HL-60/S4 (cell line): Measurements from ENCODE around the gene CARMIL1.

Source experiments
- in situ Hi-C: fragments of 300-500 bp; cut with MboI; formaldehyde crosslinking; loops from 2 replicates; pipeline ENCODE4 v1.14.3; 2022; ENCODE audit warnings: low sequenced_read_pairs

Gene CARMIL1

DNA sequence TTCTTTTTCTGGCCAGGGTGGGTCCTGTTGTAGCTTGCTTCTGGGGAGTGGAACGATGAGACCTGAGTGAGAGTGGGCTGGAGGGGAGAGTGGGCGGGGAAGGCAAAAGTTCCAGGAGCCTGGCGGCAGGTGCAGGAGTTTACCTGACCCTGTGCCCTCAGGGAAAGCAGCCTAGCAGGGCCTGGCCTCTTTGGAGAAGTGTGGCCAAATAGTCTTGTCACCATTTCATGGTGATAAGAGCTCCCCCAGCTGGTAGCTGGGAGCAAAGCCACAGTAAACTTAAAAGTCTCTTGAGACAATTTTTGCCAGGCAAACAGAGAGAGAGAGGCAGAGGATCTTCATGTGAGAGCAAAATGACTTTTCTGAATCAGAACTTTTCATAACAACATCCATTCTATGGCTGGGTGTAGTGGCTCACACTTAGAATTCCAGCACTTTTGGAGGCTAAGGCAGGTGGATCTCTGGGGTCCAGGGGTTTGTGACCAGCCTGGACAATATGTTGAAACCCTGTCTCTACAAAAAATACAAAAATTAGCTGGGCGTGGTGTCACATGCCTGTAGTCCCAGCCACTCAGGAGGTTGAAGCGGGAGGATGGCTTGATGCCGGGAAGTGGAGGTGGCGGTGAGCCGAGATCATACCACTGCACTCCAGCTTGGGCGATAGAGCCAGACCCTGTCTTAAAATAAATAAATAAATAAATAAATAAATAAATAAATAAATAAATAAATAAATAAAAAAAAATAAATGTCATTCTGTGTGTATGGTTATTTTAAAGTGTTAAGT lies 211.0 kb downstream of the CARMIL1 start:
- in situ Hi-C loops, result loop anchor here (25.0 kb wide), 1 partner anchor 228 kb away; no protein-coding TSS in a partner anchor

DNA sequence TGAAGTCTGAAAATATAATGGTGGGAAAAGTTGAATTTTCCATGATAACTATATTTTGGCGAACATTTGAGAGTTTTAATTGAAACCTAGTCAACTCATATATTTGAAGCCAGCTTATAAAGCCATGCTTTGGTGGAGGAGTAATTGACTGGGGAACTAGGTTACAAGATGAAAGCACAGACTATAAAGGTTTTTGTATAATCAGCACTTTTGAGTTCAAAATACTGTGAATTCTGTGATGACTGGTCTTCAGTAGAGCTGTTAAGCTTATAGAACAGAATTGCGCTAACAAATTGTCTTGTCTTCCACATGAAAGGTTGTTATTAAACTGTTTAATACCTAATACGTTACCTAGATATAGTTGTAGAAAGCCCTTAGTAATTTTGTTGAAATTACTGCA lies 213.8 kb downstream of the CARMIL1 start:
- in situ Hi-C loops, result loop anchor here (25.0 kb wide), 1 partner anchor 231 kb away; no protein-coding TSS in a partner anchor

DNA sequence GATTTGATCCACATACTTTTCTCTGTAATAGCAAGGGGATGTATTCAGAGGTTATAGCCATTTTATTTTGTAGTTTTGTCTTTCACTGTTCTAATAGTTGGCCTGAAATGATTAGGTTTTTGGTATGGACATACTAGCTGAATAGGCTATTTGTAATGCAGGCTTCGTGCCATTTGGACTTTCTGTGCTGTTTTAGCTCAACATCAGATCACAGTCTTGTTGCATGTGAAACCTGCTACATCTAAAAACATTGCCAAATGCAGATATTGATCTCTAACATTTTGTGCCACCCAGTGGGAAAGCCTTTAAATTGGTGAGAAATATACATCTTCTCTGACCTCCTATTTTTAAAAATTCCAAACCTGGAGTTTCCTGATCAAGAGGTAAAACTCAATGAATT lies 215.3 kb downstream of the CARMIL1 start:
- in situ Hi-C loops, result loop anchor here (25.0 kb wide), 1 partner anchor 232 kb away; no protein-coding TSS in a partner anchor

DNA sequence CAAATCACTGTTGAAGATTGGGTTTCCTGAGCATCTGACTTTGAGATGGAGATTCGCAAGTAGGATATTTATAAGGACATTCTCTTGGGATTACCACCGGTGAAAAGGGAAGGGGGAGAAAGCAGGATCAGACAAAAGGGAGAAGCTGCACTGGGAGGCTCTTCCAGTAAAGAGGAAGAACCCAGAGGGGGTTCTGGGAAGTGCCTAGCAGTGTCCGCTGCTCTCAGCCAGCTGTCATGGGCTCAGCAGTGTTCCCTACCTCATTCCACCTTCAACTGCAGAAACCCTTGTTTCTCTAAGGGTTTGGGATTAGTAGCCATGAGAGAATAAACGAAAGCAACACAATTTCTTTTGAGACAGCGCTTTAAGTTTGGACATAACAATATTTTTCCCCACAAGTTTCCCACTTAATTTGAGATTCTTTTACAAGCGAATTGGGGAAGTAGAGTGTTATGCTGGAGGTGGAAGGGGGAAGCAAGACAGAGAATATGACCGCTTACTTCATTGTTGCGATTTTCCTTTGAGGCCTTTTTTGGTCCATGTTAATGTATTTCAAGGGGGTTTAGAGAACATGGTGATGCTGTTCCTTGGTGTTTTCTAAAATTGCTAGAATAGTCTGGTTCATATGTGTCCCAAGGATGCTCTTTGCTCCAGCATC lies 218.3 kb downstream of the CARMIL1 start:
- in situ Hi-C loops, result loop anchor here (25.0 kb wide), 1 partner anchor 235 kb away; no protein-coding TSS in a partner anchor

DNA sequence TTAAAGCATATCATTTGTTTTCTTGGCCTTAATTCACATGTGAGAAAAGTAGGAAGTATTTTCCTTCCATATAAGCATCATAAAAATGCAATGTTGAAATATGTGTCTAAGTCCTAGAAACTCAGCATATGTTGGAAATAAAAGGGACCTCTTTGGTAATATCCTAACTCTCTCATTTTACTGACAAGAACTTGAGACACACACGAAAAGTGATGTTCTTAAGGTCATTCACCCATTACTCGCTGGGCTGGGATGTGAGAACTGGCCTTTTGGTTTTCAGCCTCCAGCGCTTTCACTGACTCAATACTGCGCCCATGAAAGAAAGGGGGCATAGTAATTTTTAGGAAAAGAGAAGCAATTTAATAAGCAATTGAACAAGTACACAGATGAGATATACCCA lies 219.3 kb downstream of the CARMIL1 start:
- in situ Hi-C loops, result loop anchor here (25.0 kb wide), 1 partner anchor 236 kb away; no protein-coding TSS in a partner anchor

DNA sequence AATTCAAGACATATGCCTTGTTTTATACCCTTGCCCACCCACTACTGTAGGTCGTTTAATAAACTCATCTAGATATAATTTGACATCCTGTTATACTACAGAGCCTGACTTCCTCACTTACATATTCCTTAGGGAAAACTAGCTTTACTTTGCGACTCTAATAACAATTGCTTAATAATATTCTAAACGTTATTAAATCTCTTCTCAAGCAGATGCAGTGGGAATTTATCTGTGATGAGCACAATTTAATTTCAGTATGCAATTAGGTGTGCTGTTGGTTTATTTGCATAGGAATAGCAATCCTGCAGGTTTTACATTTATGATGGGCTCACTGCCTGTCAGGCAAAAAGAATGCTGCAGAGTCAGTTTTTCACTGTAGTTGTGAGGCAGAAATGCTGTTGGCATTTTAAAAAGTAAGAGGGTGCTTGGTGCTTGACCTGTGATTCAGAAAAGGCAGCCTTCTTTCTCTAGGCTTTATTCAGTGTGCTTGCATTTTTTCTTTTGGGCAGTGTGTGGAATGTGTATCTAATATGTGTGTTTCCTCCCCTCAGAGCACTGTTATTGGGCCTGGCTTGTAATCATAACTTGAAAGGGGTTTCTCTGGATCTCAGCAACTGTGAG lies 220.6 kb downstream of the CARMIL1 start:
- in situ Hi-C loops, result loop anchor here (25.0 kb wide), 2 partner anchors 113 to 237 kb away; no protein-coding TSS in a partner anchor

DNA sequence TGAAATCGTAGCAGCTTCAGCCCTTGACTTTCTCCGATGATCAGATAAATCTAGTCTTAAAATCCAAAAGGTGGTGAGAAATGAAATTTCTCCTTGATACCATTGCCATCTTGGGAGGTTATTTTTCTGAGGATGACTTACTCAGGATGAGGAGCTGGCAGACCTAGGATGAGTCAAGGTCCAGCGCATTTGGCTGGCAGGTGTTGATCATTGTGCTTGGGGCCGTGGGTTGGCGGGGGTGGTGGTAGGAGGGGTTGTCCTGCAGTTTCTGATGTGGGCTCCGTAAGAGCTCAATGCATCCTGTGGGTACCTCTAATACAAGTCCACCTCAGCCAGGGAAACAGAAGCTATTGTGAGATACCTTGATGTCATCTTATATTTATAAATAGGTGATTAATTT lies 224.5 kb downstream of the CARMIL1 start:
- in situ Hi-C loops, result loop anchor here (25.0 kb wide), 1 partner anchor 109 kb away; no protein-coding TSS in a partner anchor

DNA sequence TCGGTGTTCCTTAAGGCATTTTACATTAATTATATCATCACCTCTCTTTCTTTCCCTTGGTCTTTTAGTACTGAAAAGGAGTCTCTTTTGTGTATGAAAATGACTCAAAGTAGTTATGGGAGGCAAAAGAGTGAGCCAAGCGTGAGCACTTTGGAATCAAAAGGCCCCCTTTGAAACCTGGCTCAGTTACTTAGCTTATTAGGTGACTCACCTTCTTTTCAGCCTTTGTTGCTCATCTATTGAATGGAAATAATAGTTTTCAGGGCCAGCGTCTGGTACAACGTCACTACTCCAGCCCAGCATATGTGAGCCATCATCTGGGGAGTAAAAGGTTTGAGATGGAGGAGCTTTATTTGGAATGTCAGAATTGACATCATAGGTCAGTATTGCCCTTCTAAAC lies 225.5 kb downstream of the CARMIL1 start:
- in situ Hi-C loops, result loop anchor here (25.0 kb wide), 1 partner anchor 108 kb away; no protein-coding TSS in a partner anchor

DNA sequence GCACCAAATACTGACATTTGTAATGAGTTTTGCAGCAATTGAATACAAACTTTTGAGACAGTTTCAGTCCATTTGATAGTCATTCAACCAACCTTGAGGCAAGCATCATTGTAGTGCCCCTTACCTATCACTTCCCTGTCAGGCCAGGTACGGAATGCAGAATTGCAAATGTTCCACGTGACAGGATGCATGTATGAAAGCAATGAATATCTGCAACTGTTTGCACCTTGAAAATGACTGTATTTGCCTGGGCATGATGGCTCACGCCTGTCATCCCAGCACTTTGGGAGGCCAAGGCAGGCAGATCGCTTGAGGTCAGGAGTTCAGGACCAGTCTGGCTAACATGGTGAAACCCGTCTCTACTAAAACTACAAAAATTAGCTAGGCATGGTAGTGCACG lies 226.8 kb downstream of the CARMIL1 start:
- in situ Hi-C loops, result loop anchor here (25.0 kb wide), 1 partner anchor 106 kb away; no protein-coding TSS in a partner anchor

DNA sequence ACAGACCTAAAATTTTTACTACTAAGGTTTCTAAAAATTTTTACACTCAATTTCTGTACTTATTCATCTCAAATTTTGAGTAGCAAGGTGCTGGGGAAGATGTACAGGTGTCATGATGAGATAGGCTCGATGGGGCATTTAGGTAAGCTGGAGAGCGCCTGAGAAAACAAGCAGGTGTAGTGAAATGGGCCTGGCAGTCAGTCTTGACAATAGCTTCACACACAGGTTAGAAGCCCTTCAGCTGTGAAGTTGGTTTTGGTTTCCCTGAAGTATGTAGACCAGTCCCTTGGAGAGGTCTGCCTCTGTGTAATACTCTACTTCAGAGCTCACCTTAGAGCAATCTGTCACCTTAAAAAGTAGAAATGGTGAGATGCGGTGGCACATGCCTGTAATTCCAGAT lies 228.9 kb downstream of the CARMIL1 start:
- in situ Hi-C loops, result loop anchor here (25.0 kb wide), 1 partner anchor 104 kb away; no protein-coding TSS in a partner anchor

DNA sequence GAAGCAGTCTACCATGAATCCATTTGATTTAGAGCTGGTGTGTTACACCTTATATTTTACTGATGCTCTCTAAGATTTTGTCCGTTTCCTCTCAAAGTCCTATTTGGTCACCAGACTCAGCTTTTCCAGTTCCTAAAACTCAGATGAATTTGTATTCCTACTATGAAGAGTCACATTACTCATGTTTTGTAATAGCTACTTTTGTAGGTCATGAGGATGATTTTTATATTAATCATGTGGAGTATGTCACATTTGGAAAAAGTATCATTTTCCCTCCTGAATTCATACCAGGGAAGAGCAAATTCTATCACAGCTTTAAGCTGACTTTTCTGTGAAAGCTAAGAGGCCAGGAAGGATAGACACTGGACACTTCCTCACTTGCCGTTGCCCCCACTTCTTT lies 232.2 kb downstream of the CARMIL1 start:
- in situ Hi-C loops, result loop anchor here (25.0 kb wide), 1 partner anchor 101 kb away; no protein-coding TSS in a partner anchor

DNA sequence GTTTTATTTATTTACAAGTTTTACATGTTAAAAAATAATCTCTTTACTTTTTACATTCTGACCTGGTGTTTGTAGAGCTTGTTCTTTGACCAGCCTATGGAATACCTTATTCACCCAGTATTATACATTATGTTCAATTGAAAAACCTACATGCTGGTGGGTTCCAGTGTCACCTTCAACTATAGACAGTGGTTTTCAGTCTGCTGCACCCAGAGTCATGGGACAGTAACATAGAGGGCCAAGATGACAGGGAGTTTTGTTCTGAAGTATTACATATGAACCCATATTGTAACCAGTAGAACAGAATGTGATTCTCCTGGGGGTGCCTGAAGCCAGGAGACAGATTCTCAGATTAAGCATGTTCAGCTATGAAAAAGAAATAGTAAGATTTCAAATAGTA lies 233.4 kb downstream of the CARMIL1 start:
- in situ Hi-C loops, result loop anchor here (25.0 kb wide), 1 partner anchor 100 kb away; no protein-coding TSS in a partner anchor

DNA sequence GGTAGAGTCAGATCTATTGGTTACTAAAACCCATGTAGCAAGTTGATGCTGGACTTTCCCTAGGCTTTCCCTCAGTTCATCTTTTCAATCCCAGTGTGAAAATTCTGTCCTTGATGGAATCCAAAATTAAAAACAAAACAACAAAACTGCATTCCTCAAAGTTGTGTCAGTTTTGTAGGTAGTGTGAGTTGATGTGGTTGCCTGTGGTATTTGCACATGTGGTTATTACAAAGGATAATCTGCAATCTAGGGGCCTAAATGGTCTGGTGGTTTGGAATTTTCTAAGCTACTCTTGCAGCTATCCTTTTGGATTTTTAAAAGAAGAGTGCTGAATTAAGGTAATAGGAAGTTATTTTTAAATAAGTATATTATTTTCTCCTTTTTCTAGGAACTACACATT lies 240.7 kb downstream of the CARMIL1 start:
- in situ Hi-C loops, result loop anchor here (25.0 kb wide), 1 partner anchor 92 kb away; no protein-coding TSS in a partner anchor

DNA sequence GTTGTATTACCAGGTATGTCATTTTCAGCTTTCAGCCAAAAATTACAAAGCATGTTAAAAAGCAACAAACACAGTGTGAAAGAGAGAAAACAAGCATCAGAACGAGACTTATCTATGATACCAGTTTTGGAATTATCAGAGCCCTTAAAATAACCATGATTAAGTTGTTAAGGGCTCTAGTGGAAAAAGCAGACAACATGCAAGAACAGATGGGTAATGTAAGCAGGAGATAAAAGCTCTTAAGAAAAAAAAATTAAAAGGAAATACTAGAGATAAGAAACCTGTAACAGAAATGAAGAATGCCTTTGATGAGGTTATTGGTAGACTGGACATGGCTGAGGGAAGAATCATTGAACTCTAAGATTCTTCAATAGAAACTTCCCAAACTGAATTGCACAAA lies 245.4 kb downstream of the CARMIL1 start:
- in situ Hi-C loops, result loop anchor here (25.0 kb wide), 1 partner anchor 88 kb away; no protein-coding TSS in a partner anchor

DNA sequence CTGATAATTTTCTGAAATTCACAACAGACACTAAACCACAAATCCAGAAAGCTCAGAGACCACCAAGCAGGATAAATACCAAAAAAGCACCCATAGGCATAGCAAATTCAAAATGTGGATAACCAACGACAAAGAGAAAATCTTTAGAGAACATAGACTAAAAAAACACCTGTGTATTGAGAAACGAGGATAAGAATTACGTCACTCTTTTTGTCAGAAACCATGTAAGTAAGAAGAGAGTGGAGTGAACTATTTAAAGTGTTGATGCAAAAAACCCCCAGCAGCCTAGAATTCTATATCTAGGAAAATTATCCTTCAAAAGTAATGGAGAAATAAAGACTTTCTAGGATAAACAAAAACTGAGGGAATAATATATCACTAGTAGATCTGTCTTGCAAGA lies 245.9 kb downstream of the CARMIL1 start:
- in situ Hi-C loops, result no loop called here

DNA sequence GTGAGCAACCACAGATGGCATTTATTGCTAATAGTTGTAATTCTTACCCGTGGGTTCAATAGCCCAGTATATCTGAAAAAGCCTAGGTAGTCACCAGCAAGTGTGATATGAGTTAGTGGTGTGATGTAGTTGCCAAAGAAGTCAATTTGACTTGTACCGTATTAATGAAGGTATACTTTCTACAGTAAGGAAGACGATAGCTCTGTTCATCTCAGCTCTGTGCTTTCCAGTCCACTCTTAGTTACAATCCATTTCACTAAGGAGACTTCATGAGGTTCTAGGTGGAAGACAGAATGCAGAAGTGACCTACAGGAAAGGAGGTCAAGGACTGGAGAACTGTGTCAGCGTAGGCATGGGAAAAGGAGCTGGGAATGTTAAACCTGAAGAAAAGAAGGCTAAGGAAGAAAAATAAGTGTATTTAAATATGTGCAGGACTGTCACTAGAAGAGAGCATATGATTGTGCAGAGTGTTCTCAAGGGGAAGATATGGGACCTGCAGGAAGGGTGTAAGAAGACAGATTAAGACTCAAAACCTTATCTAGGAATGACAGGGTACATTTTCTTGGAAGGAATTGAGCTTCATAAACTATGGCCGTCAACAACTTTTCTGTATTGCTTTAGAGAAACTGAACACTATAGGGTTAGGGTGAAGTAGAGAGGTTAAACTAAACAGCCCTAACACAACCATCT lies 255.9 kb downstream of the CARMIL1 start:
- in situ Hi-C loops, result no loop called here

DNA sequence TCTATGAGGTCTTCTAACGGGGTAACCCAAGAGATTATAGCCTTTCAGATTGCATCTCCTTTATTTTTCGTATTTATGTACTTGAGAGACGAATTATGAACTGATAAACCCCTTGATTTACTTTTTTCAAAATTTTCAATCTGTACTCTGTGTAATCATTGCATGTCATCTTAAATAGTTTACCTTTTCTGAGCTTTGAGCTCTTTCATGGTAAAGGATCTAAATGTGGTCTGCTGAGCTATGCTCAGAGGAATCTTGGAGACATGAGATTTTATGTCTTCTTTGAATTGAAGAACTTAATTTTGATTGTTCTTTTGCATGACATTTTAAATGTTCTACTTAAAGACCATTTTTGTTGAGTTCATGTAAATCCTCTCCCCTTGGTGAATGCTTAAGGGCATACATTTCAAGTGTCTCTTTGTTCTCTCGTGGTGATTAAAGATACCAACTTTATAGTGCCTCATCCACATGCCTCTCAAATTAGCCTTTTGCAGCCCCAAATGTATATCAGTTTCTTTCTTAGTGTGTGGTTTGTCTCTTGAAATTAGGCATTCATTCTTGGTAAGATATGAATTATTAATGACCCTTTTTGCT lies 256.6 kb downstream of the CARMIL1 start:
- in situ Hi-C loops, result no loop called here

DNA sequence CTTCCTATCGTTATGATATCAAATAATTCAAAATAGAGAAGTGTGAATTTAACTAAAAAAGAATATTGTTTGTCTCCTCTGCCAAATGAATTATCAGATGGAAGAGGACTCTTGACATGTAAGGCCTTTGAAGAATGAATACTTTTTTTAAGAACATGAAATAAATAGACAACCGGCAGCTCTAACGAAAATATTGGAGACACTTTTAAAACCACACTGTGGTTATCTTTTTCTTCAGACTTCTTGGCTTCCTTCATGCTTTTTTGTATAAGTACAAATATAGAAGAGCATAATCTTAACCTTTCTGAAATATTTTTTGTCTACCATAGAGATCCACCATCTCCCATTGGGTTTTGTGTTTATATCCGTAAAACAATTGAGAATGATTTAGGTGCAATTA lies 257.6 kb downstream of the CARMIL1 start:
- in situ Hi-C loops, result no loop called here

DNA sequence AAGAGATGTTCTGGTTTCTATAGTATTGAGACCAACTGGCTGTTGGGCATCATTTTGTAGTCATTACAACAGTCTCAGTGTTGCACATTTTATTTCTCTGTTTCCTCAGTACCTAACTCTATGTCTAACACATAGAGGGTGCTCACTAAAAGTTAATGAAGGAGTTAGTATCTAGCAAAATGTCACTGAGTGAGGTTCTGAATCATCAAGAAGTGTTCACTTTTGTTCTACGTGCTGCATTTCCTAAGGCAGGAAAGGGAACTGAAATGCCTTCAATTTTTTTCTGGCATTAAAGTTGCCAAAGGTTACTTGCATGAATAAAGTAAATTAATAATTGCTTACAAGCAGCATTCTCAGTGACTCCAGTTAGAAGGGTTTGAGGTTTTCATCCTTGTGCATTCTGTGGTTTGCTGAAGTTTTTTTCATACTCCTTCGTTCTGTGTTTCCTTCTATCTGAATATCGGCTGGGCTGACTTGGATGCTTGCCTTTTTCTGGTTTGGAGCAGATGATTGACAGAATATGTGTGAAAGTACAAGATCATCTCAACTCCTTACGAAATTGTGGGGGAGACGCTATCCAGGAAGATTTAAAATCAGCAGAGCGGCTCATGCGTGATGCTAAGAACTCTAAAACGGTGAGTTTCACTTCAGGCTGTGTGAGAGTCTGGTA lies 258.3 kb downstream of the CARMIL1 start:
- in situ Hi-C loops, result no loop called here
